Neural cell (in vitro differentiated cells): ENCODE measurements around the gene OR5A2. TPM values are rescaled to one million over a fixed set of nuclear protein-coding genes. Genes with fewer than 3 reads are reported as not detected.

Source experiments
- H2AFZ ChIP-seq: fragments of 200-600, 300-800 bp; sonication (generic), shearing (Covaris generic); 2 replicates; pipeline ENCODE4 v1.6.0; 2014; ENCODE audit warnings: low read depth, mild to moderate bottlenecking, antibody characterized with exemption, low read length, moderate library complexity
- H3F3A ChIP-seq: fragments of 200-600 bp; shearing (Covaris generic); 2 replicates; pipeline ENCODE4 v1.6.1; 2016; ENCODE audit warnings: mild to moderate bottlenecking, moderate library complexity, mixed read lengths, antibody characterized with exemption, low read length; ENCODE audit not compliant: insufficient read depth, poor library complexity, severe bottlenecking
- H3K27ac ChIP-seq: fragments of 200-600, 300-800 bp; sonication (generic), shearing (Covaris generic); 2 replicates; pipeline ENCODE4 v1.5.1; 2014; ENCODE audit warnings: mild to moderate bottlenecking, low read length, moderate library complexity
- H3K27me3 ChIP-seq: fragments of 300-800, 200-600 bp; sonication (generic), shearing (Covaris generic); 2 replicates; pipeline ENCODE4 v1.6.0; 2014; ENCODE audit warnings: mild to moderate bottlenecking, low read depth, low read length, moderate library complexity; ENCODE audit not compliant: insufficient read depth
- H3K36me3 ChIP-seq: fragments of 300-800, 200-600 bp; sonication (generic), shearing (Covaris generic); 2 replicates; pipeline ENCODE4 v1.5.1; 2014; ENCODE audit warnings: mild to moderate bottlenecking, antibody characterized with exemption, low read length, moderate library complexity; ENCODE audit not compliant: insufficient read depth
- H3K4me2 ChIP-seq: fragments of 300-800, 200-600 bp; sonication (generic), shearing (Covaris generic); 2 replicates; pipeline ENCODE4 v1.6.0; 2014; ENCODE audit warnings: mild to moderate bottlenecking, low read length
- H3K4me3 ChIP-seq: fragments of 300-800, 200-600 bp; sonication (generic), shearing (Covaris generic); 2 replicates; pipeline ENCODE4 v1.5.1; 2014; ENCODE audit warnings: mild to moderate bottlenecking, low read length, moderate library complexity
- H3K79me2 ChIP-seq: fragments of 200-600 bp; shearing (Covaris generic); replicated peaks from 2 replicates; pipeline ENCODE4 v1.6.0; 2014; ENCODE audit warnings: mild to moderate bottlenecking, low read length, moderate library complexity; ENCODE audit not compliant: insufficient read depth
- H3K9ac ChIP-seq: fragments of 300-800, 200-600 bp; sonication (generic), shearing (Covaris generic); 2 replicates; pipeline ENCODE4 v1.6.1; 2016; ENCODE audit warnings: mild to moderate bottlenecking, low read length, mixed read lengths
- H3K9me2 ChIP-seq: fragments of 200-600 bp; shearing (Covaris generic); 2 replicates; pipeline ENCODE4 v1.6.1; 2016; ENCODE audit warnings: mild to moderate bottlenecking, low read length, mixed read lengths; ENCODE audit not compliant: insufficient read depth
- H3K9me3 ChIP-seq: fragments of 200-600, 300-800 bp; sonication (generic), shearing (Covaris generic); 2 replicates; pipeline ENCODE4 v1.6.1; 2016; ENCODE audit warnings: mild to moderate bottlenecking, mixed run types, low read length, moderate library complexity, mixed read lengths
- H4K20me1 ChIP-seq: fragments of 200-600 bp; shearing (Covaris generic); 2 replicates; pipeline ENCODE4 v1.6.1; 2016; ENCODE audit warnings: mild to moderate bottlenecking, mixed run types; ENCODE audit not compliant: insufficient read depth
- CTCF ChIP-seq: fragments of 450-650 bp; IDR thresholded peaks from 2 replicates; pipeline ENCODE4 v1.5.1; 2014; ENCODE audit warnings: antibody characterized with exemption, mild to moderate bottlenecking, moderate library complexity; ENCODE audit not compliant: poor library complexity, severe bottlenecking
- EP300 ChIP-seq: fragments of 450-650 bp; conservative IDR thresholded peaks from 2 replicates; pipeline ENCODE4 v1.6.1; 2014; ENCODE audit warnings: antibody characterized with exemption, mild to moderate bottlenecking, moderate library complexity; ENCODE audit not compliant: poor library complexity, severe bottlenecking
- EZH2 ChIP-seq: fragments of 200-600, 300-800 bp; shearing (Covaris generic), sonication (generic); IDR thresholded peaks from 2 replicates; pipeline ENCODE4 v1.6.1; 2014; ENCODE audit warnings: antibody characterized with exemption, low read length, borderline replicate concordance, mild to moderate bottlenecking; ENCODE audit not compliant: insufficient read depth, poor library complexity, severe bottlenecking
- MXI1 ChIP-seq: fragments of 450-650 bp; conservative IDR thresholded peaks from 2 replicates; pipeline ENCODE4 v1.6.1; 2014; ENCODE audit warnings: antibody characterized with exemption, mild to moderate bottlenecking; ENCODE audit not compliant: poor library complexity, severe bottlenecking
- POLR2AphosphoS5 ChIP-seq: IDR thresholded peaks from 2 replicates; pipeline ENCODE4 v1.6.1; 2012
- RAD21 ChIP-seq: fragments of 450-650 bp; conservative IDR thresholded peaks from 2 replicates; pipeline ENCODE4 v1.6.1; 2014; ENCODE audit warnings: antibody characterized with exemption, mild to moderate bottlenecking, moderate library complexity
- REST ChIP-seq: IDR thresholded peaks from 2 replicates; pipeline ENCODE4 v1.6.1; 2012; ENCODE audit warnings: borderline replicate concordance
- SMC3 ChIP-seq: fragments of 450-650 bp; conservative IDR thresholded peaks from 2 replicates; pipeline ENCODE4 v1.6.1; 2014; ENCODE audit warnings: antibody characterized with exemption, mild to moderate bottlenecking, moderate library complexity; ENCODE audit not compliant: poor library complexity
- TAF1 ChIP-seq: IDR thresholded peaks from 2 replicates; pipeline ENCODE4 v1.6.1; 2012; ENCODE audit warnings: low read depth
- polyA plus RNA-seq: library from polyadenylated mRNA; depleted of rRNA; stranded (reverse); fragments of >200 nt; gene quantifications from 2 replicates; pipeline ENCODE4 v1.2.3, GENCODE V29; 2014

OR5A2 gene
- polyA plus RNA-seq, 1 donor from 2014 or later = not detected

- H3K27ac ChIP-seq = no peak within 1 kb of the TSS
- no peaks in the 10 kb centered on the region for H3K27me3 ChIP-seq
- H2AFZ ChIP-seq = no peak within 1 kb of the TSS
- no peak within 1 kb of the TSS for H3K9ac ChIP-seq
- no peaks in the 10 kb centered on the region for H3K9me3 ChIP-seq
- H4K20me1 ChIP-seq = no peaks in the 10 kb centered on the region
- H3K4me3 ChIP-seq = no peak within 1 kb of the TSS
- TF ChIP-seq POLR2AphosphoS5 (no peak), RAD21 (no peak), MXI1 (no peak), REST (no peak), TAF1 (no peak), CTCF (no peak), EZH2 (no peak), EP300 (no peak), SMC3 (no peak)
- H3K36me3 ChIP-seq = no peaks in the 10 kb centered on the region
- H3K4me2 ChIP-seq = no peak within 1 kb of the TSS
- no peaks in the 10 kb centered on the region for H3K9me2 ChIP-seq
- H3F3A ChIP-seq = no peaks in the 10 kb centered on the region
- H3K79me2 ChIP-seq = no peaks in the 10 kb centered on the region
Measured at GRCh38 chr11:59436169-59436568, 10.0 kb upstream of the OR5A2 start, which contains the start of gene OR5A1. Gene OR5A1 (plus strand): TSS chr11:59436469. CDS start chr11:59443169, 6,700 bp downstream.

GRCh38 chr11:59429924-59430516 lies 3.8 kb upstream of the OR5A2 start:
- H3K4me3 ChIP-seq = no peak overlapping the region
- H4K20me1 ChIP-seq = no peaks in the 10 kb centered on the region
- no peaks in the 10 kb centered on the region for H3K27me3 ChIP-seq
- no peaks in the 10 kb centered on the region for H3F3A ChIP-seq
- no peak overlapping the region for H3K9ac ChIP-seq
- H3K27ac ChIP-seq = no peak overlapping the region
- H3K79me2 ChIP-seq = no peaks in the 10 kb centered on the region
- H3K36me3 ChIP-seq = no peaks in the 10 kb centered on the region
- no peaks in the 10 kb centered on the region for H3K9me2 ChIP-seq
- TF ChIP-seq CTCF = peak; percentile 74
- no peak for TF ChIP-seq EZH2
- peak; percentile 60 for TF ChIP-seq SMC3
- TF ChIP-seq RAD21 = peak; percentile 69
- no peak overlapping the region for H3K4me2 ChIP-seq
- H3K9me3 ChIP-seq = no peaks in the 10 kb centered on the region
- H2AFZ ChIP-seq = no peak overlapping the region
